Astrocyte of the cerebellum (primary cell): Measurements from ENCODE around the gene NPPC.

Source experiments
- DNase-seq: peaks from one replicate; pipeline ENCODE4 v3.0.0-alpha.2; 2011; ENCODE audit warnings: low read depth
- H3K4me3 ChIP-seq: 2 replicates; pipeline ENCODE4 v1.5.1; 2011; ENCODE audit warnings: mild to moderate bottlenecking, low read depth, low read length, moderate library complexity
- in situ Hi-C: cut with HindIII; loops from 2 replicates; pipeline ENCODE4 v1.10.0; 2017; ENCODE audit warnings: low sequenced_read_pairs
- TF ChIP-seq, protein P1 (sequence below): IDR thresholded peaks from 2 replicates; pipeline ENCODE4 v1.5.1; 2012; ENCODE audit warnings: low read length, low read depth, moderate library complexity, mild to moderate bottlenecking; ENCODE audit errors: missing control alignments

NPPC gene

GRCh38 chr2:231928481-231928880, 2.3 kb upstream of the NPPC start:
- TF ChIP-seq, protein P1, sequence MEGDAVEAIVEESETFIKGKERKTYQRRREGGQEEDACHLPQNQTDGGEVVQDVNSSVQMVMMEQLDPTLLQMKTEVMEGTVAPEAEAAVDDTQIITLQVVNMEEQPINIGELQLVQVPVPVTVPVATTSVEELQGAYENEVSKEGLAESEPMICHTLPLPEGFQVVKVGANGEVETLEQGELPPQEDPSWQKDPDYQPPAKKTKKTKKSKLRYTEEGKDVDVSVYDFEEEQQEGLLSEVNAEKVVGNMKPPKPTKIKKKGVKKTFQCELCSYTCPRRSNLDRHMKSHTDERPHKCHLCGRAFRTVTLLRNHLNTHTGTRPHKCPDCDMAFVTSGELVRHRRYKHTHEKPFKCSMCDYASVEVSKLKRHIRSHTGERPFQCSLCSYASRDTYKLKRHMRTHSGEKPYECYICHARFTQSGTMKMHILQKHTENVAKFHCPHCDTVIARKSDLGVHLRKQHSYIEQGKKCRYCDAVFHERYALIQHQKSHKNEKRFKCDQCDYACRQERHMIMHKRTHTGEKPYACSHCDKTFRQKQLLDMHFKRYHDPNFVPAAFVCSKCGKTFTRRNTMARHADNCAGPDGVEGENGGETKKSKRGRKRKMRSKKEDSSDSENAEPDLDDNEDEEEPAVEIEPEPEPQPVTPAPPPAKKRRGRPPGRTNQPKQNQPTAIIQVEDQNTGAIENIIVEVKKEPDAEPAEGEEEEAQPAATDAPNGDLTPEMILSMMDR = peak; percentile 14
- no peak for DNase-seq
- in situ Hi-C loops = no loop called here
- no peak overlapping the region for H3K4me3 ChIP-seq

DNA sequence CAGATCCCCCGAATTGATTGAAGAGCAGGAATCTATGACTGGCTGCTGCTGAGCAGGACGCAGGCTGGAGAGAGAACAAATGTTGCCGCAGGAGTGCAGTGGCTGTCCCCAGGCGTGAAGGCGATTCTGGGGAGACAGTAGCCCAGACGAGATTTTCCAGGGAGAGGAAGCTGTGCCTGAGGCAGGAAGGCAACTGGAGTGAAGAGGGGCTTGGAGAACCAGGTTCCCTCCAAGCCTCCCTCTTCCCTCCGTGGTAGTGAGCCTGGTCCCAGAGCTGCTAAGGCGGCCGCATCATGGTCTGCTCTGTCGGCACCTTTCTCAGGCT, 1.3 kb upstream of the NPPC start:
- in situ Hi-C loops = no loop called here
- DNase-seq = no peak

DNA sequence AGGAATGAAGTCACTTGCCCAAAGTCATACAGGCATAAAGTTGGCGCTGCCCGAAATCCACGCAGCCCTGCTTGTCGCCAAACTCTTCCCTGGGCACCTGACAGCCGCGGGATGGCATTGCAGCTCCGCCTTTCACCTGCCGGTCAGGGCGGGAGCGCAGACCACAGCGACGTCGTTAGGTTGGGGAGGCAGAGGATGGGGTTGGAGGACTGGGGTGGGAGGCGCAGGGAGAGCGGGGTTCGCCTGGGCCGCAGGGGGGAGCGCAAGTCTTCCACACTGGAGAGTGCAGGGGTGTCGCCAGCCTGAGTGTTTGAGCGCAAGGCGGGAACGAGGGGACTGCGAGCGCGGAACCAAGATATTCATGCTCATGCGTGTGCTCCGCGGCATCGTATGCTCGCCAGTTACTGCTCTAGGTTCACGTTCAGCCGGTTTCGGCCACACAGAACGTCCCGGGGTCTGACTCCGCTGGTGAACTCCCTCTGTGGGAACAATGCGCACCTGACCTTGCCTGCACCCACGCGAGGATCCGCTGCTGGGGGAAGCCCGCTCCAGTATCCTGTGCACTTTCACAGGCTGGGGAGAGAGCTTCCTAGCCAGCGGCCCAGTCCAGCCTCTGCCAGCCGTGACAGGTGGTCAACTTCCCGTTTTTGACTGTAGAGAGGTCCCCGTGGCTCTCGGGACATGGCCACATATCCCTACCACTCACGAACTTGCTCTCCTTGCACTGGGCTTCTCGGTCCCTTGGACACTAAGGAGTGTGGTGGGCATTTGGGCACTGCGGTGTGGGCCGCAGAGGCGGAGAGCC, 767 bp upstream of the NPPC start:
- DNase-seq = no peak
- in situ Hi-C loops = no loop called here
- peak overlapping the region; percentile 35 for H3K4me3 ChIP-seq

More for the DNA sequence above, 1.3 kb upstream of the NPPC start:
- H3K4me3 ChIP-seq = no peak overlapping the region
- TF ChIP-seq, protein P1 = no peak

DNA sequence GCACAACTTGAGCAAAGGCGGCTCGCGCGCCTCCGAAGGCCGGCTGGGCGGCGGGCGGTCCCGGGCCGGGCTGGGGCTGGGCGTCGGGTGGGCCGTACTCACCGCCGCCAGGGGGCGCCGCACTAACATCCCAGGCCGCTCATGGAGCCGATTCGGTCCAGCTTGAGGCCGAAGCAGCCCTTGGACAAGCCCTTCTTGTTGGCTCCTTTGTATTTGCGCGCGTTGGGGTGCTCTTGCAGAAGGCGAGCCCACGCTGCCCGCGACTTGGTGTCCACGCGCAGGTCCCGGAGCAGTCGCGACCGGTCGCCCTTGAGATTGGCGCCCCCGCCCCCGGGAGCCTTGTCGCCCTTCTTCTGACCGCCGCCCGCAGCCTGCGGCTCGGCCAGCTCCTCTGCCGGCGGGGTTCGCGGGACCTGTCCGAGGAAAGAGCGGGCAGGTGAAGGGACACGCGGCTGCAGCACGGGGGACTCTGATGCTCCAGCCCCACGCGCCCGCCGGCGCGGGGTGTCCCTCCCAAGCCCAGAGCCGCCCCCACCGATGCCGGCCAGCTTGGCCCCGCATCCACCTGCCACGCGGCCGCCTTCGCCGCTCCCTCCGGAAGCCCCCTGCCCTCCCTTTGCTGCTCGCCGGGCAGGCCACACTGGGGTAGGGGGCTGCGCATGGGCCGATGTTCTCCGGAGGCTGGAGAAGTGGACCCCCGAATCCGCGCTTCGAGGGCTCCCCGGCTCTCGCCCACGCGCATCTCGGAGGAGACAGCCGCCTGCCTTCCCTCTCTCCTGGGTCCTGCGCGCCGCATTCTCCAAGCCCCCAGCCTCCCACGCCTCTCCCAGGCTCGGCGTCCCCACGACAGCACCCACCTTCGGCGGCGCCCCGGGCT, 655 bp downstream of the NPPC start:
- in situ Hi-C loops = no loop called here
- peak overlapping the region; percentile 35 for H3K4me3 ChIP-seq
- peak; percentile 76 for DNase-seq
- TF ChIP-seq, protein P1 = peak; percentile 63

More for the DNA sequence above, 767 bp upstream of the NPPC start:
- TF ChIP-seq, protein P1 = no peak

DNA sequence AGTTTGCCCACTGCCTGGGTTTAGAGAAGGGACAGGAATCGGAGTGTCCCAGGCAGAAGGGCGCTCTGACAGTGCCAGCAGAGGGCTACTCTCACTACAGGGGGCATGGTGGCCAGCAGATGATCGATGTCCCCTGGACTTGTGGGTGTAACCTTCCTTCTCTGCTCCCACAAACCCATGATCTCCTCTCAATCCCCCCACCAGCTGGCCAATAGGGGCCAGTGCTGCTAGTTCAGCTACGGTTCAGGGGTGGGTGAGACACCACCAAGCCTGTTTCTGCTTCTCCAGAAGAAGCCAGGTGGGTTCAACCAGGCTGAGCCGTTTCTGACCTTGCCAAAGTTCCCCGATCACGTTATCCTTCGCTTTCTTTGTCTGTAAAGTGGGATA, 1.3 kb downstream of the NPPC start:
- TF ChIP-seq, protein P1 = no peak
- in situ Hi-C loops = no loop called here
- H3K4me3 ChIP-seq = no peak overlapping the region

GRCh38 chr2:231923951-231924888, 2.0 kb downstream of the NPPC start:
- in situ Hi-C loops = no loop called here
- TF ChIP-seq, protein P1 = no peak
- DNase-seq = no peak
- H3K4me3 ChIP-seq = no peak overlapping the region

More for the DNA sequence above, 1.3 kb downstream of the NPPC start:
- no peak for DNase-seq
